NK-92 (cell line): ENCODE measurements around the gene SLCO2A1.

Source experiments
- DNase-seq: peaks from one replicate; lab custom pipeline; 2025; ENCODE audit not compliant: unreplicated experiment; lab: John Stamatoyannopoulos, UW

The SLCO2A1 gene

GRCh38 chr3:133915685-133916658 is 113.8 kb downstream of the SLCO2A1 start:
- no peak for DNase-seq

DNA sequence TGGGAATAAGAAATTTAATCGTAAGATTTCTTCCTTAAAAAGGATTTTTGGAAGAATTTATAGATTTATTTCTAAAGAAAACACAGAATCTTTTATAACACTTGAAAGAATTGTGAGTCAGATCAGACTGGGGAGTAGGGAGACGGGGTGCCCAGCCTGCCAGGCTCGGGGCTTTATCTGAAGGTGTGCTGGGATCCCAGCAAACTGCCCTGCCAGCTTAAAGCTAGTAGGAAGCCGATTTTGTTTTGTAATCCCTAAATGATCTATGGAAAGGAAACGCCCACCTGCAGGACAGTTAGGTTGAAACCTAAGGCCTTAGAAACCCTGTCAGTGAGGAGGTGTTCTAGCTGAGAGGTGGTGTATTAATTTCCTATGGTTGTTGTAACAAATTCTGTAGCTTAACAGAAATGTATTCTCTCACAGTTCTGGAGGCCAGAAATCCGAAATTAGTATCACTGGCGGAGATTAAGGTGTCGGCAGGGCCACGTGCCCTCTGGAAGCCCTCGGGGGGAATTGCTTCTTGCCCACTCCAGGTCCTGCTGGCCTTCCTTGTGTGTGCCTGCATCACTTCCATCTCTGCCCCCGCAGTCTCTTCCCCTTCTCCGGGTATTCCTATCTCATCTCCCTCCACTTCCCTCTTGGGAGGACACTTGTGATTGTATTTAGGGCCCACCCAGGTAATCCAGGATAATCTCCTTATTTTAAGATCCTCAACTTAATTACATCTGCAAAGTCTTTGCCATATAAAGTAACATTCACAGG is 114.7 kb downstream of the SLCO2A1 start:
- no peak for DNase-seq

DNA sequence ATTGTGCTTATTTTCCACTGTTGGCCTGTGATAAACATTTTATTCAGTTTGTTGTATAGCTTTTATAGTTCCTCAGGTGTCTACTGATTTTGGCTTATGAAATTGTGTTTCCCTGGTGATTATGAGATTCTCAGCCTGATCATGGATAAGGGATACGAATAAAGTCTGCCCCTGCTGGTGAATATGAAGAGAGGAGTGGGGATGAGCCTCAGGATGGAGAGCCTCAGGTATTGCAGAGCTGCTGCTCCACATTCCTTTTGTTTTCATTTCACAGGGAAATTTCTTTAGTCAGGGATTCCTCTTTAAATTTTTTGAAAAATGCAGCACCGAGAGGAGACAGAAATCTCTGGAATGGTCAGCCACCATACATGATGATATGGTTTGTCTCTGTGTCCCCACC is 119.3 kb downstream of the SLCO2A1 start:
- DNase-seq: no peak

GRCh38 chr3:133905376-133905775 is 124.3 kb downstream of the SLCO2A1 start:
- DNase-seq: no peak

DNA sequence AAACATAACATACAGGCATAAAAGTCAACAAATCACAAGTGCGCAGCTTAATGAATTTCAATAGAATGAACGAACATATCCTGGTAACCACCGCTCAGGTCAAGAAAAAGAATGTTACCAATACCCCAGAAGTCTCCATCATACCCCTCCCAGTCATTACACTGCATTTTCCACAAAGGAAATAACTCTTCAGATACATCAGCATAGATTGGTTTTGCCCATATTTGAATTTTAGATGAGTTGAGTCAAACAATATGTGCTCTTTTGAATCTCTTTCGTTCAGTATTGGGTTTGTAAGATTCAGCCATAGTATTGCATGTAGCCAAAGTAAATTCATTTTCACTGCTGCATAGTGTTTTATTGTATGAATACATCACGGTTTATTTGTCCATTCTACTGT is 127.9 kb downstream of the SLCO2A1 start:
- no peak for DNase-seq

- no peak for DNase-seq
Measured at GRCh38 chr3:133901083-133901482, 128.6 kb downstream of the SLCO2A1 start.

DNA sequence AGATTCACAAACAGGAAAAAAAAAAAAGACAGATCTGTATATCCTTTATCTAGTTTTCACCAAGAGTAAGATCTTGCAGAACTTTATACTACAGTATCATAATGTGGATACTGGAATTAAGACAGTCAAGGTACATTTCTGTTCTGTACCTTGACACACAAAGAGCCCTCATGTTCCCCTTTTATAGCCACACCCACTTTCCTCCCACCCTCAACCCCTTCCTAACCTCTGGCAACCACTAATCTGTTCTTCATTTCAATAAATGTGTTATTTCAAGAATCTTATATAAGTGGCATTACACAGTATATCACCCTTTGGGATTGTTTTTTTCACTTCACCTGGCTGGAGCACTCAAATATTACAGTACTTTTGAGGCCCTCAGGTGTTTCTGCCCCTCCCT is 130.4 kb downstream of the SLCO2A1 start:
- DNase-seq: no peak

- DNase-seq: no peak
Measured at GRCh38 chr3:133897547-133897946, 132.2 kb downstream of the SLCO2A1 start.

DNA sequence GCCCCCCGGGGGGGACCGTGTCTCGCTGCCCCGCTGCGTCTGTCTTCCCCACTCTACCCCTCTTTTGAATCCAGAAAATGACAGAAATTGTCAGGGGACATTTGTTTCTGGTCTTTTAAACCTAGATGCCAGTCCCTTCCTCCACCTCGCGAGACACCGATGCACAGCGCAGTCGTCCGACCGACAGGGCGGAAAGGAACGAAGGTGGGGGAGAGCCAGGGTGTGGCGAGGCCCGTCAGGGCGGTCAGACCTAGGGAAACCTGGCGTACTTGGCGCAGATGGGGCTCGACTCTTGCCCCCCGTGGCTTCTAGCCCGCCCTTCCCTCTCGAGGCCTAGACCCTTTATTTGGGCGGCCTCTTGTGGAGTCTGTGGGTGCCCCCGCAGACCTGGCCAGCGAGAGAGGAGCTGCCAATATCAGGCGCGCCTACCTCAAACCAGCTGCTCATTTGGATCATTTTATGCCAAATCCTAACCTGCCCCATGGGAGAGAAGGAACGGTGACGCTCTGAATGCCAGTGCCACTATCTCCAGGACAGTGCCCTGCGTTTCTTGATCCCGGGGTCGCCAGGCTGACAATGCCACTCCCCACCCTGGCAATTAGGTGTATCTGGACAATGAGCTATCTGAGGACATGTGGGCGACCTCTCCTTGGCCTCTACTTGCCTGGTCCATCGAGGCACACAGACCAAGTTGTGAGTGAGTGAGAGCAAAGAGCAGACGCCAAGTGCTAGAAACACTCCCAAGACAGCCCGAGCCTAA is 133.5 kb downstream of the SLCO2A1 start:
- no peak for DNase-seq

DNA sequence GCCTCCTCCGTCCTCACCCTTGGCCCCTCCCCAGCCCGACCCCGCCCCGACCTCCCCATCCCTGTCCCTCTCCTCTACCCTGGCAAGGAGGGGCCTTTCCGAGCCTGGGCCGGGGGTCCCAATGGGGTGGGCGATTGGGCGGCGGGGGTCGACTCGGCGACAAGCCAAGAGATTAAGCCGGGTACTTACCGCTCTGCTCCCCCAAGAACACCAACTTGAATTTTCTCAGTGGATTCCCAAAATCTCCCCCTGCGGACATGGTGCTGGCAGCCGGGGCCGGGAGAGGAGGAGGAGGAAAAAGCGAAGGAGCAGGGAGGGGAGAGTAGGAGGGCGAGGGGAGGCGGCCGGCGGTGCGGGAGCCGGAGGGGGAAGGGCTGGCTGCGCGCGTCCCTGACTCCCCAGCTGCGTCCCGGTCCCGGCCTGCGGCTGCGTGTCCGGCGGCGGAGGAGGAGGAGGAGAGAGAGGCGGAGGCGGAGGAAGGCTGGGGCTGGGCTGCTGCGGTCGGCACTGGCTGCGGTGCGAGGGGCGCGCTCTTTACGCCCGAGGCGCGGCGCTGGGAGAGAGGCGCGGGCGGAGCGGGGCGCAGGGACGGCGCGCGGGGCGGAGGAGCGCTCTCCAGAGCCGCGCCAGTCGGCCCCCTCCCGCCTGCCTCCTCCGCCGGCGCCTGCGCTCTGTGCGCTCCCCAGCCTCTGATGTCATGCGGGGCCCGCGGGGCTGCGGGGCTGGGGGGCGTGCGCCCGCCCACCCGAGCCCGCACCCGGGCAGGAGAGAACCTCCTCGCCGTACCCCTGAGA is 134.3 kb downstream of the SLCO2A1 start, which contains the start of gene RAB6B:
Gene RAB6B, minus strand, starts transcription at position 675 of the 794 bp plus-strand sequence. Its CDS starts 416 bp downstream, at position 259.
- DNase-seq: no peak

DNA sequence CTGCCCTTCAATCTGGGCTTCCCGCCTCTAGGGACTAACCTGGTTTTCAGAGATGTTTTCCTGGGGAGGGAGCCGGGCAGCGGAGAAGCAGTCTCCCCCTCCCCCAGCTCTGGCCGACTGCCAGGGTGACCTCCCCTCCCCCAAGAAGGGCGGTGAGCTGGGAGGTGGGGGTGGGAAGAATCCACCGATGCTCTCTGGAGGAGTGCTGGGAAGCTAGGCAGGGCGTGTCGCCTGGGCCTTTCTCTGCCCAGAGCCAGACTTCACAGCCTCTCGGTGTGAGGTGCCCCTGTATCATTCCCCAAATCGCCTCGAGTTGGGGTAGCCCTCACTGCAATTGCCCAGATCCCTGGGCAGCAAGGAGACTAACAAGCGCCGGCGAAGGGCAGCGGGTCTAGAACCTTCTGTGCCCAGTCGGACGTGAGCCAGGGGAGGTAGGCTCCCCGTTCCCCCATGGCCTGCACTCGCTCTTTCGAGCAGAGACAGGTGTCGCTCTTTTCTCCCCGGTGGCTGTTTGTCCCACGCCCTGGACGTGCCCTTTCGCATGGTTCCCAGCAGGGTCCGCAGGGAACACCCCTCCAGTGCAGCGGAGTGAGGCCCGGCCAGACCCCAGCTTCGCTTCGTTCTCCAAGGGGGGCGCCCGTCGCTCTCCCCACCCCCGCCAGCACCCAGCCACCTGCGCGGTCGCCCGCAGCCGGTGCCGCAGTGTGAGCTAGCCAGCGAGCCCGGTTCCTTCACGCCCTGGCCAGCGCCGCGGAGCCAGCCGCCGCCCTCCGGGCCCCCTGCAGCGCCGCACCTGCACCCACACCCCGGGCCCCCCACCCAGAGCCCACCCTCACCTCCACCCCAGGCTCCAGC is 135.1 kb downstream of the SLCO2A1 start:
- no peak for DNase-seq

DNA sequence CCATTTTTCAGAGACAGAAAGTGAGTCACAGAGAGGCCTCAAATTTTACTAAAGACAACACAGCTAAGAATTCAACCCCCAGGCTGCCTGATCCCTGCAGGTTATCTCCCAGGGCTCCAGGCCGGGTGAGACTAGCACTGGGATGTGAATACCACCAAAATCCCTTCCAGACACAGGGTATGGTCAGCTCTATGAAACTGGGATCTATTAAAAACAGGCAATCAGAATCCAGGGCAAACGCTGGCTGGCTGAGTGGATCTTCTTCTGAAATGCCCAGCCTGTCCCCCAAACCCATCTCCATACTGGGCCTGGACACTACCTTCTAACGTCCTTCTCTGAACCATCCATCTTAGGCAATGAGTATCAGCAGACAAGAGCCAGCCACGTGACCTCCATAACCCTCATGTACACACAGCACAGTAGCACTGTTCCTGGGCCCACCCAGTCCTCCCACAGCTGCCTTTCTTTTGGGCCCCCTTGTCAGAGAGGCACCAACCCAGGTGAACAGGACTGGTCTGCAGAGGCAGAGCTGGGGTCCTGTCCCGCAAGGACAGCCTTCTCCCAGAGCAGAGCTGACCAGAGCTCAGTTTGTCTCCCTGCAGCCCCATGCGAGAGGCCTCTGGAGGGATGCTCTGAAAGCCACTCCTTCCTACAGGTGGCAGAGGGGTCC is 135.9 kb downstream of the SLCO2A1 start:
- DNase-seq: no peak

DNA sequence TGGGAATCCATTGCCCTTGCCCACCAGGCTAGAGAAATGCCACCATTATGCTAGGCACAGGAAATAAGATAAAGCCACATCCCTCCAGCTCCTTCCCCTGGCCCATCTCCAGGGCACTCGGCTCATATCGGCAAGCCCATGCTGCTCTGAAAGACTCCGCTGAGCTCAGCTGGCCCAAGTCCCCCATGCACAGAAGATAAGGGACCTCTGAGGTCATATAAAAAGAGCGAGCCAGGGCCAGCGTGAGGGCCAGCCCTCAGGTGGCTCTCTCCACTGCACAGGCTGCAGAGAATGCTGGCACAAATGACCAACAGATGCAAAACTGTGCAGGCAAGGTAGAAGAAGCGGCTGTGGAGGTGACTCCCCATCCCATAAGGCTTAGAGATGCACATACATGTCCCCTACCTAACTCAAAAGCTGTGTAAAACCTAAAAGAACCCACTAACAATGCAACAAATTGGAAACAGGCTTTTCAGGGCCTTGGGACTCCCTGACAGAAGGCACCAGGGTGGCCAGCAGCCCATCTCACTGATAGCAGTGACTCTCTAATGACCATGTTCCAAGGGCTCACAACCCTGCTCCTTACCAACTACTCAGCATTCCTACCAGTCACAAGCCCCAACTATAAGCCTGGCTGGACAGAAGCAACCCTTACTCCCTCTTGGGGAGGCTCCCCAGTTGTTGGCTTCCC is 137.0 kb downstream of the SLCO2A1 start:
- DNase-seq: no peak

GRCh38 chr3:133891662-133892378 is 137.9 kb downstream of the SLCO2A1 start:
- DNase-seq: no peak

DNA sequence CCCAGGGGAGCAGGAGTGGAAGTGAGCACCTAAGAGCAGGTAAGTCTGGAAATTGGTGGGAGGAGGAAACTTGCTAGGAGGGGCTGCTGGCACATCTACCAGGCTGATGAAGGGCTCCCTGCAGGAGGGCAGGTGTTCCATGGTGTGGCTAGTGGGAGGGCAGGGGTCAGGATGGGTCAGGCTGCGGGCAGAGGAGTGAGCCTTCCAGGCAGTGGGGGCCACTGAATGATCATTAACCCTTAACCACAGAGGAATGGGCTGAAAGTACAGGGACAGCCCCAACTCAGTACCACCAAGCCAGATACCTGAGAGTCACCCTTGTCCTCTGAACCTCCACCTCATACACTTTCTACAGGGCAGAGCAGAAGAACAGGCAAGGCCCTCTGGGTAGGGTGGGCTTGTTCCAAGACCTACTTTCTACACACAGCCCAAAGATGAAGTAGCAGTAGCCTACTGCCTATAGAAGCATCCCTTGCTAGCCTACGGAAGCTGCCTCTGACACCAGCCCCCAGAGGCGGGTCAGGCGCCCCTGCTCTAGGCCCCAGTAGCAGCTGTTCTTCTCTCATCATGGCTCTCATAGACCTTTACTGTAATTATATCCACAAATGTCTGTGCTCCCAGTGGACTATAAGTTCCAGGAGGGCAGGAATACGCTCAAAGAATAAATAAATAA is 138.6 kb downstream of the SLCO2A1 start:
- DNase-seq: no peak

DNA sequence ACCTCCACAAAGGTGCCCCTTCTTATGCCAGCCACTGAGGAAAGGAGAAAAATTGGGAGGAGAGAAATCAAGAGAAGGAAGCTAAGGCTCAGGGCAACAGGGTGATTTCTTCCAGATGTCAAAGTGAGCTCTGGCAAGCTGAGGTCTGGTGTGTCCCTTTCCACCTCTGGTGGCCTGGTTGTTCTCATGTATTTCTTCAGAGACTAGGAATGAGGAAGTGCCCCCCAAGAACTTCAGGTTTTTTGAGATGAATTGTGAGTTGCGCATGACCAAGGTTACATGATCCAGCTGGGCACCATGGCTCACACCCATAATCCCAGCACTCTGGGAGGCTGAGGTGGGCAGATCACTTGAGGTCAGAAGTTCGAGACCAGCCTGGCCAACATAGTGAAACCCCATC is 139.7 kb downstream of the SLCO2A1 start:
- no peak for DNase-seq

- DNase-seq: no peak
Measured at GRCh38 chr3:133888726-133889340, 140.9 kb downstream of the SLCO2A1 start.
